Measurements from ENCODE around the gene FBXL17.

Gene FBXL17

GRCh38 chr5:108079753-108080152, 302.1 kb downstream of the FBXL17 start:
- peak; percentile 24 for DNase-seq

GRCh38 chr5:108078882-108079281, 303.0 kb downstream of the FBXL17 start:
- DNase-seq = no peak

GRCh38 chr5:108078345-108078744, 303.6 kb downstream of the FBXL17 start:
- no peak for DNase-seq

DNA sequence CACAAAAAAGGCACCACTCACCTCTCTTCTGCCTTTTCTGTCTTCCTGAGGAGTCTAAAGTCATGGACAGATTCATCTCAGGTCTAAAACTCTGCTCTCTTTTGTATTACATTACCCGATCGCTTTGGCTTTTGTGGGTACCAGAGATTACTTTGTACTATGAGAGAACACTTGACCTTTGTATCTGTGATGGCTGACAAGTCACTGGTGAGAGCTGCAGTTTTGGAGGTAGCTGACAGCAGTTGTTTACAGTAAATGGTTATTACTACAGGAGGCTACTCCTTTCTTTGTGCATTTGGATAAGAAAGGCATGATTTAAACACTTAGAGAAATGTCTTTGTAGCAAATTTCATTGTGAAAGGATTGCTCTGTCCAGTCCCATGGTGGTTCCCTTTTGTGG, 307.3 kb downstream of the FBXL17 start:
- DNase-seq = no peak

DNA sequence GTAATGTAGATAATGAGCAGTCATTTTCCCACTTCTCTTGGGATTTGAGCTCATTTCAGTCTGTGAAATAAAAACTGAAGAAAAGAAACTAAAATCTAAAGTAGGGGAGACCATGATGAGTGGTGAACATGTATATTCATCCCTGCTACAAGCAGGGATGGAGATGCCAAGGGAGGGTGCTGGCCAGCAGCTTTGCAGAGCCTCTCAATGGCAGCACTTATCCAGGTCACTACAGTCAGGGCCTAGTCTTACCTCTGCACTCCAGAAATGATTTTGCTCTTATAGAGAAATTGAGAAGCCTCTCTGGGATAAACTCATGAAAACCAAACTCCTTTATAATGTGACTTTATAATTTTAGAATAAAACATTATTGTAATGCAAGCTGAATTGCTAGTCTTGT, 317.6 kb downstream of the FBXL17 start:
- DNase-seq = no peak

DNA sequence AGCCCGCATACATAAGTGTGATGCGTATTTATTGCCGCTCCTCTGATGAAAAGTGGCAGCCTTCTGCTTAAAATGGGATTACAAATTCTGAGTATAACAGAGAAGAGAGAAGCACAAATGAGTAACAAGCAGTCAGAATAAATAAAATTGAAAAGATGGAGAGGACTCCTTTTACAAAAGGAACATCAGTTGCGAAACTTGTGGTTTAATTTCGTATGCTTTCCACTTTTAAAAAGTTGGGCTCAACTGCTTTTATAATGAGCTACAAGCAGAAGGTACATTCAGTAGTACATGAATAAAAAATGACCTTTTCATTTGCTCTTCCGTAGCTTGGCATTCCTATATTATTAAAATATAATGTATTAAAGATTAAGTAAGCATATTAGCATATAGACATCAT, 320.0 kb downstream of the FBXL17 start:
- peak; percentile 13 for DNase-seq

DNA sequence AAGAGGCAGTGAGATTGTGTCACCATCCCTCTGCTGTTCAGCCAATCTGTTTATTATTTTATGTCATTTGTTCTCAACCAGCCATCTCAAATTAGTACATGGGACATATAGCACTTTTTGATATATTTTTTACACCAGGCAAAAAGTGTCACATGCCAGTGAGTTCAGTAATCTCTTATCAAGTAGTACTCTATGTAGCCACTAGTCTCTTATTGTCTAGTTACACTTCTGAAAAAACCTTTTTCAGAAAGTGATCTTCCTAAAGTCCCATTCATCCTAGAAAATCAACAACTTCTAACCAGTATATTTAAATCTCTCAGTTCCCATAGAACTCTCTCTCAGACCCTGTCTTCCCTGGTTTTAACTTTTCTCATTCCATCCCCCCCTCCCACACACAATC, 321.6 kb downstream of the FBXL17 start:
- DNase-seq = no peak

GRCh38 chr5:108059334-108059733, 322.6 kb downstream of the FBXL17 start:
- no peak for DNase-seq

DNA sequence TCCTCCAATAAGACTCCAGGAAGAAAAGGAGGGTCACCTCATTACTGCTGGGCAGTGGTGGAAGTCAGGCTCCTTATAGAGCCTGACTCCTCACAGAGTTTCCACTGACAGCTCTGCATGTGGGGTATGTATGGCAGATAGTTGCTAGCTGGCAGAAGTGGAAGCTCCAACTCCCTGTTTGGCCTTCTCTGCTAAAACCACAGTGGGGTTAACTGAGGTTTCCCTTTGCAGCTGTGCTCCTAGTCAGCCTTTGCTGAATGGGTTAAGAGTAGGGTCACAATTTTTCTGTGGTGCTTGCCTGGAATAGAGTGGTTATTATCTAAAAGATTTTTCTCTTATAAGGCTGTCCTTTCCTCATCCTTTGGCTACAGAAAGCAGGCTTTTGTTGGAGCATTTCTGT, 327.5 kb downstream of the FBXL17 start:
- DNase-seq = no peak

DNA sequence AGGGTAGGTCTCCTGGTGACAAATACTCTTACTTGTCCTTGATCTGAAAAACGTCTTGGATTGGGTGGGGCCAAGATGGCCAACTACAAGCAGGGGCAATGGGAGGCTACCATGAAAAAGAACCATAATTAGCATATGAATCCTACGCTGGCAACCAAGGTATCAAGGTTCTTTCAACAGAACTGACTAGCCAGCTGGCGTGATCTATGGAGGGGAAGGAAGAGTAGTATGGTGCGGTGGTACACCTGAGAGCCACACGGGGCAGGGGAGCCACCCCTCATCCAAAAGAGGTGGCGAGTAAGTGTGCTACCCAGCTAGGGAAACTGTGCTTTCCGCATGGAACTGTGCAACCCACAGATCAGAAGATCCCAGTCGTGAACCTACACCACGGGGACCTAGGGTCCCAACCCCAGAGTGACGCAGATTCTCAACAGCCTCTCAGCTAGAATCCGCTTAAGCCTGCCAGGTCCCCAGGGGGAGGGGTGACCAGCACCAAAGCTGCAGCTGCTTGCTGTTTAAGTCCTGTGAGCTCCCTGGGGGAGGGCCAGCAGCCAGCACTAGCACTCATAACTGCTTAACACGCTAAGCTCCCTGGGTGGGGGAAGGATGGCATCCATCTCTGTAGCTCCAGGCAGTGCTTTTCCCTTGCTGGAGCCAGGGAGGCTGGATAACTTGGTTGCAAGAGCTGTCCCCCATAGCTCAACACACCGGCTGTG, 334.8 kb downstream of the FBXL17 start:
- no peak for DNase-seq

DNA sequence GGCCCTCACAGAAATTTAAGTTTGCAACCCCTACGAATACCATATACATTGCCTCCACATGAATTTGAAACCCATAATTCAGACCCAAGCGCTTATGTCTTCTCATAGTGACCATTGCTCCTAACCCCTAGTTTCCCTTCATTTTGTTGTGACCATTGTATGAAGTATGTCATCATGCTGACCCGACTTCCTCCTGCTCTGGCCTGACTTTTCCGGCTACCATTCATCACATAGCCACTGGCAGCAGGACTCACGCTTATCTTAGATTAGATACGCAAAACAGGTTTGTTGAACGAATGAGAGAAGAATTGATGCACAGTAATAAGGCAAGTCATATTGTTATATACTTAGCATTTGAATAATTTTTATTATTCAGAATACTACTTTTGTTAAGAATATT, 345.4 kb downstream of the FBXL17 start:
- no peak for DNase-seq

DNA sequence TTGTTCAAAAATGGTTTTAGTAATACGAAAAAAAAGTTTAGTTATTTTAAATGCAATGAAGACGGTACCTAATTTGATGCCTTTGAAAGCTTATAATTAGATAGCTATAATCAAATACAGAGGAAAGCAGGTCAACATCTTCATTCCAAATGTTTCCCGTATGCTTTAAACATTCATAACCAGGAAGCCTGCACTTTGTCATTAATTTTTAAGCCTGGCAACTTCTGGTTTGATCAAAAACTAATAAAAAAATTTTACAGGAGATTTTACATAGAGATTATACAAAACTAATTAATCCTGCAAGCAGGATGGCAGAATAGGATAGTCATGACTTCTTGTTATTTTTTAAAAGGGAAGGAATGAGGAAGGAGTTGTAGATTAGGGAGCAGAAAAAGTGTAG, 353.0 kb downstream of the FBXL17 start:
- DNase-seq = no peak

DNA sequence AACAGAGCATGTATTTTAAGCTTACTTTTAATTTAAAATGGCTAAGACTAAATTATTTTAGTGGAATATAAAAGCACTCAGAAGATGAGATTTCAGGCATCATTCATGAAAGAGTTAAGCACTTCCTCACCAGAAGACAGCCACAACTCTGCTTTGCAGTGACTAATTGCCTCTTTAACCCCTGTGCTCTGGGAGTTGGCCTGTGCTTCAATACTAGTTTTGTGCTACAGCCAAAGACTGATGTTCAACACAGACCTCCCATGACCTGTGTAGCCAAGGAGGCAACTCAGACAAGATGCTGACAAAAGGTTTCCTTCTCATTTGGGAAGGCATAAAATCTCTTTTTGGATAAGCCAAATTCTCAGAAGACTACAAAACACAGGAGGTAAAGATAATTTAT, 353.5 kb downstream of the FBXL17 start:
- DNase-seq = peak; percentile 20

DNA sequence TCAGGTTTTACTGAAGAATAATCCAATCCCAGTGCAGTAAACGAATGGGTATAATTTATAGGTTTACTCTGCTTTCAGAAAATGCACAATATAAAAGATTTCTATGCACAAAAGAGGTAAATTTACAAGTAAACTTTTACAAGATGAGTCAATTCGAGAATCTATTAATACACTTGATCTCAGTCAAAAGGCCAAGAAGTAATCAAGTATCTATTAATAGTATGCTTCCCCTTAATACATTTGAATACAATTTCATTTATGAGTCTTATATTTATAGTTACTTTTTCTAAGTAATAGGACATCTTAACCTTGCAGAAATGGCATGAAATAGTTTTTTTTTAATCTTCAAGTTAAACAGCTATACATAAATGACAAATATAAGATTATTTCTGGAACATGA, 355.9 kb downstream of the FBXL17 start:
- DNase-seq = no peak

DNA sequence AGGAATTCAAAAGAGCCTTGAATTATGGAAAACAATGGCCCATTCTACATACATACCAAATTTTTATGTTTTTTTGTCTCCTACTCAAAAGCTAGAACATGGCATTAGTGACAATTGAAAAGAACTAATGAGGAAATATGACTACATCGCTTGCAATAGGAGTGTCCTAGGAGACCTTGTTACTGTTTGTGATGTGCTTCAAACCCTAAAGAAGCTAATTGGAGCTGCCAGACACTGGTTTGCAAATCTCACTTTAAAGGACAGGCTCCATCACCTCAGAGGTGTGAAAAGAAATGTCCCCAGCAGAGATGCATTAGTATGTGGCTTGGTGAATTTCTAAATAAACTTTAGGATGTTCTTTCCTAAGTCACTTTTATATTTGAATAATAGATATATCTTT, 356.9 kb downstream of the FBXL17 start:
- DNase-seq = no peak

- no peak for DNase-seq
These were observed 365.8 kb downstream of the FBXL17 start for GRCh38 chr5:108016101-108016500.

DNA sequence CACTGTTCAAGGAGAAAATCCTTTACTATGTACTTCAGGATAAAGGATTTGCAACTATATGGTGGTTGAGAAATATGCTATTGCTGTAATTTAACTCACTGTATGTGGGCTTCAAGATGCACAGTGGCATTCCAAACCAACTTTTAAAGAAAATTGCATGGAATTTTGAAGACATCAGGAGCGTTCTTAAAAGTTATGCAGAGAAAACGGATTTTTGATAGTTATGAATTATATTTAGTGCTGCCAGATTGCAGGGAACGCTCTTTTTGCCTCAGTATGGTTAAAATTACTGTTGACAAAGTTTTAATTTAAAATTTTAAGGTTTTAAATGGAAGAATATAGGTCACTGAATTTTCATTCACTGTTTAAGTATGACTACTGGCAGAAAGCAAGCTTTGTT, 375.1 kb downstream of the FBXL17 start:
- no peak for DNase-seq

- DNase-seq = peak; percentile 28
These were observed 378.7 kb downstream of the FBXL17 start for GRCh38 chr5:108003178-108003577.

DNA sequence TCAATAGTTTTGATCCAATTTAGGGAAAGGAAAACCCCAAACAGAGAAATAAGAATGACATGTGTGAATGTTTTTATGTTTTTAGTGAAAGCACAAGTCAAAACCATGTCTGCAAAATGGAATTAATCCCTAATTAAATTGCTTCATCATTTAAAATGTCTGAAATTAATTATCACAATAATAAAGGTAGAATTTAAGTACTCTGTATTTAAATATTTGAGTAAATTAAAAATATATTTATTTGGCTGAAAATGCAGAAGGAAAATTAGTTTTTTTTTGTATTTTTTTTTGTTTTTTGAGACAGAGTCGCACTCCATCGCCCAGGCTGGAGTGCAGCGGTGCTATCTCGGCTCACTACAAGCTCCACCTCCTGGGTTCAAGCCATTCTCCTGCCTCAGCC, 380.7 kb downstream of the FBXL17 start:
- no peak for DNase-seq

GRCh38 chr5:107997338-107997980, 384.4 kb downstream of the FBXL17 start:
- peak; percentile 29 for DNase-seq

DNA sequence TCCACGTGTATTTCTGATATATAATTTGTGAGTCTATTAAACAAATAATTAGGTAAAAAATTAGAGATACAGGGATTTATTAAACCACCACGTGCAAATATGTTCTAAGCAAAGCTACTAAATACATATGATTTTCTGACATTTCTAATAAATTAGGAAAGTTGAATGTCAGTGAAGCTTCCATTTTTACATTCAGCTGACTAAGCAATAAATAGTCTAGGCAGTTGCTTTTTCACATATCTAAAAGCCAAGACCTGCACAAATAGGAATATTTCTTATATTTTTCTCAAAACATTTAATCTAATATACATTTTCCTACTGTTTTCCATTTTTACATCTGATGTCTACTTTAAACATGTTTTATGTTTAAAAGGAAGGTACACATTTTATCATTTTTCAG, 388.6 kb downstream of the FBXL17 start:
- no peak for DNase-seq

- no peak for DNase-seq
These were observed 390.8 kb downstream of the FBXL17 start for GRCh38 chr5:107990881-107991810.

DNA sequence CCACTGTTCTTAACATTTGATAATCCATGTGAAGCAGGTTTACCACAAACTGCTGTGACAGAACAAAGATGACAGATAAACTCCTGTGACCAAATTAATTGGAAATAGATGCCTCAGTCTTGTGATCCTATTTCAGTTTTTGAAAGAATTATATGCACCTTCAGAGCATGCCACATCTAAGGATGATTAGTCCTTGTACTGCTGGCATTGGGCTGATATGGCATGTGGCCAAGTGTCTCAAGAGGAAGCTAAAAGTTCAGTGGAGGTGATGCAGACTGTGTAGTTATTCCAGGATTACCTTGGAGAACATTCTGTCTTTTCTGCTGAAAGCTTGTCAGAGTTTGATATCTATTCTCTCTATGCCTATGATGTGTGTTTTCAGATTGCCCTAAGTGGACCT, 396.8 kb downstream of the FBXL17 start:
- no peak for DNase-seq
